Measurements from ENCODE around the gene CLDN1. TPM values are rescaled to one million over a fixed set of nuclear protein-coding genes. Genes with fewer than 3 reads are reported as not detected.

The CLDN1 gene
- total RNA-seq, 2 experiments from 2014 or later = not detected

GRCh38 chr3:190322604-190323245 is 479 bp upstream of the CLDN1 start:
- Mint-ChIP-seq H3K4me1 (peaks cover 8% of the 10 kb centered on the region), H3K36me3 (no peaks in the 10 kb centered on the region), H3K9me3 (ENCODE audit: low read depth) (no peaks in the 10 kb centered on the region), H3K4me3 (peak overlapping the region; percentile 12), H3K27ac (no peak overlapping the region), H3K27me3 (peaks cover 46% of the 10 kb centered on the region)
- no peak for DNase-seq
- no peak for ATAC-seq
- CTCF ChIA-PET = interaction anchor here (0.8 to 2.4 kb wide), 20 partner anchors 9 to 362 kb away, joined by 3 to 13 read pairs (median 4); no protein-coding TSS in a partner anchor

GRCh38 chr3:190320594-190321362 is 1.5 kb downstream of the CLDN1 start:
- no peak overlapping the region for H3K4me3 Mint-ChIP-seq
- no peaks in the 10 kb centered on the region for H3K9me3 Mint-ChIP-seq (ENCODE audit: low read depth)
- no peak overlapping the region for H3K27ac Mint-ChIP-seq
- CTCF ChIA-PET = interaction anchor here (1.2 to 1.6 kb wide), 2 partner anchors 93 to 96 kb away, joined by 3 to 4 read pairs; no protein-coding TSS in a partner anchor
- ATAC-seq (no peak), DNase-seq (no peak)
- H3K27me3 Mint-ChIP-seq = peaks cover 43% of the 10 kb centered on the region
- no peaks in the 10 kb centered on the region for H3K36me3 Mint-ChIP-seq
- H3K4me1 Mint-ChIP-seq = peaks cover 8% of the 10 kb centered on the region

GRCh38 chr3:190319660-190320059 is 2.6 kb downstream of the CLDN1 start:
- ATAC-seq (no peak), DNase-seq (no peak)
- Mint-ChIP-seq H3K36me3 (no peaks in the 10 kb centered on the region), H3K27me3 (peaks cover 39% of the 10 kb centered on the region), H3K4me1 (peaks cover 8% of the 10 kb centered on the region), H3K4me3 (no peak overlapping the region), H3K9me3 (ENCODE audit: low read depth) (no peaks in the 10 kb centered on the region), H3K27ac (no peak overlapping the region)
- CTCF ChIA-PET = no interaction called here

GRCh38 chr3:190318666-190319065 is 3.6 kb downstream of the CLDN1 start:
- no peaks in the 10 kb centered on the region for H3K9me3 Mint-ChIP-seq (ENCODE audit: low read depth)
- DNase-seq (no peak), ATAC-seq (no peak)
- H3K36me3 Mint-ChIP-seq = no peaks in the 10 kb centered on the region
- H3K4me3 Mint-ChIP-seq = no peak overlapping the region
- H3K4me1 Mint-ChIP-seq = peaks cover 8% of the 10 kb centered on the region
- CTCF ChIA-PET = no interaction called here
- no peak overlapping the region for H3K27ac Mint-ChIP-seq
- peaks cover 37% of the 10 kb centered on the region for H3K27me3 Mint-ChIP-seq

- CTCF ChIA-PET = no interaction called here
- H3K27ac Mint-ChIP-seq = no peak overlapping the region
- DNase-seq (no peak), ATAC-seq (no peak)
- no peaks in the 10 kb centered on the region for H3K9me3 Mint-ChIP-seq (ENCODE audit: low read depth)
- peaks cover 8% of the 10 kb centered on the region for H3K27me3 Mint-ChIP-seq
- no peaks in the 10 kb centered on the region for H3K36me3 Mint-ChIP-seq
- H3K4me3 Mint-ChIP-seq = no peak overlapping the region
- H3K4me1 Mint-ChIP-seq = no peaks in the 10 kb centered on the region
These were observed 7.5 kb downstream of the CLDN1 start for GRCh38 chr3:190314741-190315140.

- Mint-ChIP-seq H3K27ac (no peak overlapping the region), H3K9me3 (ENCODE audit: low read depth) (no peaks in the 10 kb centered on the region), H3K4me3 (no peak overlapping the region), H3K4me1 (no peaks in the 10 kb centered on the region), H3K36me3 (no peaks in the 10 kb centered on the region), H3K27me3 (peaks cover 2% of the 10 kb centered on the region)
- DNase-seq (no peak), ATAC-seq (no peak)
- CTCF ChIA-PET = interaction anchor here (1.0 kb wide), 1 partner anchor 13 kb away, joined by 3 read pairs; the partner anchor contains the start of gene CLDN1
These were observed 12.8 kb downstream of the CLDN1 start for GRCh38 chr3:190309414-190309813.

GRCh38 chr3:190308154-190308553 is 14.1 kb downstream of the CLDN1 start:
- H3K9me3 Mint-ChIP-seq (ENCODE audit: low read depth) = no peaks in the 10 kb centered on the region
- CTCF ChIA-PET = interaction anchor here (1.0 kb wide), 1 partner anchor 14 kb away, joined by 3 read pairs; the partner anchor contains the start of gene CLDN1

GRCh38 chr3:190307164-190307545 is 15.1 kb downstream of the CLDN1 start:
- no peak overlapping the region for H3K27ac Mint-ChIP-seq
- H3K36me3 Mint-ChIP-seq = no peaks in the 10 kb centered on the region
- H3K9me3 Mint-ChIP-seq (ENCODE audit: low read depth) = no peaks in the 10 kb centered on the region
- no peak overlapping the region for H3K4me3 Mint-ChIP-seq
- CTCF ChIA-PET = interaction anchor here (1.2 kb wide), 1 partner anchor 17 kb away, joined by 3 read pairs; no protein-coding TSS in a partner anchor
- no peak for ATAC-seq
- DNase-seq = no peak
- H3K4me1 Mint-ChIP-seq = no peaks in the 10 kb centered on the region
- H3K27me3 Mint-ChIP-seq = peaks cover 2% of the 10 kb centered on the region

More at GRCh38 chr3:190308154-190308553, 14.1 kb downstream of the CLDN1 start:
- no peaks in the 10 kb centered on the region for H3K36me3 Mint-ChIP-seq
- ATAC-seq = no peak
- no peak overlapping the region for H3K4me3 Mint-ChIP-seq
- no peak for DNase-seq
- H3K27ac Mint-ChIP-seq = no peak overlapping the region
- peaks cover 2% of the 10 kb centered on the region for H3K27me3 Mint-ChIP-seq
- no peaks in the 10 kb centered on the region for H3K4me1 Mint-ChIP-seq

GRCh38 chr3:190306513-190307163 is 15.6 kb downstream of the CLDN1 start:
- no peak for ATAC-seq
- Mint-ChIP-seq H3K4me3 (no peak overlapping the region), H3K9me3 (ENCODE audit: low read depth) (no peaks in the 10 kb centered on the region), H3K27me3 (peaks cover 2% of the 10 kb centered on the region), H3K36me3 (no peaks in the 10 kb centered on the region), H3K4me1 (peaks cover under 1% of the 10 kb centered on the region), H3K27ac (no peak overlapping the region)
- no peak for DNase-seq
- CTCF ChIA-PET = interaction anchor here (1.2 kb wide), 1 partner anchor 17 kb away, joined by 3 read pairs; no protein-coding TSS in a partner anchor

GRCh38 chr3:190306026-190306425 is 16.2 kb downstream of the CLDN1 start:
- no peaks in the 10 kb centered on the region for H3K9me3 Mint-ChIP-seq (ENCODE audit: low read depth)
- peaks cover 3% of the 10 kb centered on the region for H3K4me1 Mint-ChIP-seq
- H3K36me3 Mint-ChIP-seq = no peaks in the 10 kb centered on the region
- H3K27ac Mint-ChIP-seq = no peak overlapping the region
- DNase-seq = no peak
- H3K27me3 Mint-ChIP-seq = peaks cover 2% of the 10 kb centered on the region
- H3K4me3 Mint-ChIP-seq = no peak overlapping the region
- no peak for ATAC-seq
- CTCF ChIA-PET = no interaction called here

- no peak overlapping the region for H3K4me3 Mint-ChIP-seq
These were observed 16.8 kb downstream of the CLDN1 start for GRCh38 chr3:190305406-190305805.

GRCh38 chr3:190303884-190304283 is 18.4 kb downstream of the CLDN1 start:
- CTCF ChIA-PET = interaction anchor here (2.4 kb wide), 1 partner anchor 18 kb away, joined by 7 read pairs; the partner anchor contains the start of gene CLDN1
- ATAC-seq = no peak
- Mint-ChIP-seq H3K27ac (no peak overlapping the region), H3K9me3 (ENCODE audit: low read depth) (no peaks in the 10 kb centered on the region), H3K4me3 (no peak overlapping the region), H3K36me3 (no peaks in the 10 kb centered on the region), H3K27me3 (peaks cover 7% of the 10 kb centered on the region), H3K4me1 (peaks cover 3% of the 10 kb centered on the region)
- DNase-seq = no peak

More at GRCh38 chr3:190305406-190305805, 16.8 kb downstream of the CLDN1 start:
- CTCF ChIA-PET = no interaction called here
- Mint-ChIP-seq H3K9me3 (ENCODE audit: low read depth) (no peaks in the 10 kb centered on the region), H3K27ac (no peak overlapping the region), H3K27me3 (peaks cover 6% of the 10 kb centered on the region), H3K4me1 (peaks cover 3% of the 10 kb centered on the region), H3K36me3 (no peaks in the 10 kb centered on the region)
- ATAC-seq (no peak), DNase-seq (no peak)

GRCh38 chr3:190302212-190302867 is 19.9 kb downstream of the CLDN1 start:
- H3K4me3 Mint-ChIP-seq = no peak overlapping the region
- CTCF ChIA-PET = interaction anchor here (2.4 kb wide), 1 partner anchor 20 kb away, joined by 7 read pairs; the partner anchor contains the start of gene CLDN1
- ATAC-seq (no peak), DNase-seq (no peak)
- no peaks in the 10 kb centered on the region for H3K9me3 Mint-ChIP-seq (ENCODE audit: low read depth)
- peaks cover 3% of the 10 kb centered on the region for H3K4me1 Mint-ChIP-seq
- no peak overlapping the region for H3K27ac Mint-ChIP-seq
- no peaks in the 10 kb centered on the region for H3K36me3 Mint-ChIP-seq
- peaks cover 5% of the 10 kb centered on the region for H3K27me3 Mint-ChIP-seq

Data from activated CD8-positive, alpha-beta memory T cell treated with anti-CD3 and anti-CD28 coated beads, Interleukin-2, amount 10 ng/mL, durations not matched to agents 7 days and 5 days (primary cell).